Mesenchymal stem cell (in vitro differentiated cells and primary cell): Measurements from ENCODE around the gene GABRR2.
A peak's percentile ranks its signal among the peaks of the same experiment; 100 is the strongest.

Experiments used
- DNase-seq: peaks from one replicate; pipeline ENCODE4 v3.0.0-alpha.2; 2013
- H2AFZ ChIP-seq: one replicate; pipeline ENCODE4 v1.6.1; 2013; ENCODE audit warnings: low read depth, mild to moderate bottlenecking, control low read depth, inconsistent platforms, low read length, moderate library complexity
- H2AK5ac ChIP-seq: 2 replicates; pipeline ENCODE4 v1.6.1; 2013; ENCODE audit warnings: low read length, moderate library complexity, mild to moderate bottlenecking, inconsistent platforms; ENCODE audit not compliant: severe bottlenecking
- H2BK120ac ChIP-seq: one replicate; pipeline ENCODE4 v1.6.1; 2013; ENCODE audit warnings: low read depth, mild to moderate bottlenecking, inconsistent platforms, low read length, moderate library complexity
- H2BK12ac ChIP-seq, 2 experiments: one replicate each; pipeline ENCODE4 v1.6.1; 2013; ENCODE audit warnings: inconsistent platforms in 2 of 2, low read length in 2 of 2, mild to moderate bottlenecking in 2 of 2, moderate library complexity in 2 of 2, control low read depth in 1 of 2
- H2BK15ac ChIP-seq: one replicate; pipeline ENCODE4 v1.6.1; 2013; ENCODE audit warnings: mild to moderate bottlenecking, low read depth, inconsistent platforms; ENCODE audit not compliant: poor library complexity, severe bottlenecking
- H2BK5ac ChIP-seq: 2 replicates; pipeline ENCODE4 v1.6.1; 2013; ENCODE audit warnings: low read depth, mild to moderate bottlenecking, low read length, control low read depth, inconsistent platforms; ENCODE audit not compliant: poor library complexity, severe bottlenecking
- H3K14ac ChIP-seq, 2 experiments: one replicate each; pipeline ENCODE4 v1.6.1; 2013; ENCODE audit warnings: inconsistent platforms in 2 of 2, low read length in 2 of 2, control low read depth in 1 of 2, mild to moderate bottlenecking in 1 of 2, moderate library complexity in 1 of 2
- H3K18ac ChIP-seq, 2 experiments: one replicate each; pipeline ENCODE4 v1.6.1; 2013; ENCODE audit warnings: inconsistent platforms in 2 of 2, low read length in 2 of 2, control low read depth in 1 of 2, low read depth in 1 of 2, mild to moderate bottlenecking in 1 of 2
- H3K23ac ChIP-seq, 2 experiments: one replicate each; pipeline ENCODE4 v1.6.1; 2013; ENCODE audit warnings: inconsistent platforms in 2 of 2, low read length in 2 of 2, mild to moderate bottlenecking in 2 of 2, moderate library complexity in 2 of 2, control low read depth in 1 of 2
- H3K27ac ChIP-seq: 2 replicates; pipeline ENCODE4 v1.5.1; 2013; ENCODE audit warnings: mild to moderate bottlenecking, moderate library complexity, low read length, control low read depth, inconsistent platforms; ENCODE audit not compliant: poor library complexity, severe bottlenecking
- H3K27me3 ChIP-seq, 2 experiments: 2 replicates each; pipeline versions ENCODE4 v1.6.1 to v1.7.0; 2013; ENCODE audit warnings: low read length in 2 of 2, mild to moderate bottlenecking in 2 of 2, moderate library complexity in 2 of 2, control low read depth in 1 of 2, inconsistent platforms in 1 of 2; ENCODE audit not compliant: control insufficient read depth in 1 of 2, insufficient read depth in 1 of 2
- H3K36me3 ChIP-seq, 2 experiments: 2 replicates each; pipeline versions ENCODE4 v1.6.1 to v1.7.0; 2013; ENCODE audit warnings: low read length in 2 of 2, control low read depth in 1 of 2, inconsistent platforms in 1 of 2, low read depth in 1 of 2, mild to moderate bottlenecking in 1 of 2; ENCODE audit not compliant: insufficient read depth in 2 of 2, control insufficient read depth in 1 of 2
- H3K4ac ChIP-seq, 2 experiments: one replicate each; pipeline ENCODE4 v1.6.1; 2013; ENCODE audit warnings: inconsistent platforms in 2 of 2, low read length in 2 of 2, mild to moderate bottlenecking in 2 of 2, moderate library complexity in 2 of 2, control low read depth in 1 of 2, low read depth in 1 of 2
- H3K4me1 ChIP-seq: 2 replicates; pipeline ENCODE4 v1.6.1; 2013; ENCODE audit warnings: low read depth, low read length, control low read depth; ENCODE audit not compliant: control insufficient read depth, insufficient read depth
- H3K4me2 ChIP-seq: 2 replicates; pipeline ENCODE4 v1.6.1; 2013; ENCODE audit warnings: low read length, mild to moderate bottlenecking, inconsistent platforms; ENCODE audit not compliant: poor library complexity, severe bottlenecking
- H3K4me3 ChIP-seq, 2 experiments: 2 replicates each; pipeline versions ENCODE4 v1.5.1 to v1.7.0; 2013; ENCODE audit warnings: low read length in 2 of 2, mild to moderate bottlenecking in 2 of 2, control low read depth in 1 of 2, low read depth in 1 of 2; ENCODE audit not compliant: insufficient read depth in 1 of 2
- H3K79me1 ChIP-seq: replicated peaks from 2 replicates; pipeline ENCODE4 v1.6.1; 2013; ENCODE audit warnings: mild to moderate bottlenecking, control low read depth, low read length, inconsistent platforms; ENCODE audit not compliant: poor library complexity, severe bottlenecking
- H3K9ac ChIP-seq: 2 replicates; pipeline ENCODE4 v1.7.0; 2013; ENCODE audit warnings: mild to moderate bottlenecking, low read length, moderate library complexity
- H3K9me3 ChIP-seq: 2 replicates; pipeline ENCODE4 v1.7.0; 2013; ENCODE audit warnings: mild to moderate bottlenecking, low read length; ENCODE audit not compliant: control insufficient read depth
- H4K8ac ChIP-seq: one replicate; pipeline ENCODE4 v1.6.1; 2013; ENCODE audit warnings: inconsistent platforms, mild to moderate bottlenecking, low read length, moderate library complexity
- H4K91ac ChIP-seq: one replicate; pipeline ENCODE4 v1.6.1; 2013; ENCODE audit warnings: mild to moderate bottlenecking, low read length, inconsistent platforms
- WGBS: methylation state at CpG from one replicate; pipeline ENCODE4 v1.1.7; 2013; ENCODE audit warnings: mixed read lengths; 5-methylcytosine and 5-hydroxymethylcytosine counted together

GABRR2 gene

GRCh38 chr6:89359561-89359960 lies 44.5 kb upstream of the GABRR2 start:
- Histone ChIP-seq H2AK5ac (no peak overlapping the region), H3K4me1 (no peaks in the 10 kb centered on the region), H3K4me3 (no peak overlapping the region), H2BK5ac (no peak overlapping the region), H3K23ac (no peak overlapping the region), H2BK15ac (no peak overlapping the region), H3K79me1 (no peaks in the 10 kb centered on the region), H4K91ac (no peak overlapping the region), H3K9ac (no peak overlapping the region), H3K18ac (no peak overlapping the region), H2BK120ac (no peak overlapping the region), H3K27me3 (no peaks in the 10 kb centered on the region), H3K14ac (no peak overlapping the region), H3K9me3 (no peaks in the 10 kb centered on the region), H3K4ac (no peak overlapping the region), H2BK12ac (no peak overlapping the region), H3K36me3 (no peaks in the 10 kb centered on the region), H2AFZ (no peak overlapping the region), H3K4me2 (no peak overlapping the region), H3K27ac (no peak overlapping the region), H4K8ac (no peak overlapping the region)
- DNase-seq = no peak
- WGBS = 26% methylated on average over 1 of the region's 1 CpG

GRCh38 chr6:89357390-89357789 lies 42.3 kb upstream of the GABRR2 start:
- Histone ChIP-seq H3K9ac (no peak overlapping the region), H3K27ac (no peak overlapping the region), H3K23ac (no peak overlapping the region), H3K79me1 (no peaks in the 10 kb centered on the region), H3K9me3 (no peaks in the 10 kb centered on the region), H2BK15ac (no peak overlapping the region), H2AK5ac (no peak overlapping the region), H2BK120ac (no peak overlapping the region), H3K18ac (no peak overlapping the region), H2BK12ac (no peak overlapping the region), H3K36me3 (no peaks in the 10 kb centered on the region), H3K4me2 (no peak overlapping the region), H2BK5ac (peak overlapping the region; percentile 31), H3K4me3 (no peak overlapping the region), H3K4ac (no peak overlapping the region), H4K91ac (no peak overlapping the region), H3K14ac (no peak overlapping the region), H3K27me3 (no peaks in the 10 kb centered on the region), H3K4me1 (peaks cover 3% of the 10 kb centered on the region), H4K8ac (no peak overlapping the region), H2AFZ (no peak overlapping the region)
- WGBS = 84% methylated on average over 3 of the region's 3 CpGs
- no peak for DNase-seq

GRCh38 chr6:89356642-89357170 lies 41.6 kb upstream of the GABRR2 start:
- Histone ChIP-seq H4K91ac (no peak overlapping the region), H3K4me1 (peaks cover 3% of the 10 kb centered on the region), H3K23ac (no peak overlapping the region), H3K27ac (no peak overlapping the region), H3K79me1 (no peaks in the 10 kb centered on the region), H3K14ac (no peak overlapping the region), H3K4me3 (no peak overlapping the region), H3K9ac (no peak overlapping the region), H2BK5ac (no peak overlapping the region), H3K27me3 (no peaks in the 10 kb centered on the region), H2BK120ac (no peak overlapping the region), H3K9me3 (no peaks in the 10 kb centered on the region), H2BK12ac (no peak overlapping the region), H4K8ac (no peak overlapping the region), H3K36me3 (no peaks in the 10 kb centered on the region), H3K4ac (no peak overlapping the region), H2AK5ac (no peak overlapping the region), H2BK15ac (no peak overlapping the region), H2AFZ (no peak overlapping the region), H3K18ac (no peak overlapping the region), H3K4me2 (no peak overlapping the region)
- no CpG with 5 or more reads among the region's 1 CpG for WGBS
- DNase-seq = no peak

- Histone ChIP-seq H2BK15ac (no peak overlapping the region), H3K36me3 (no peaks in the 10 kb centered on the region), H3K4me3 (no peak overlapping the region), H4K8ac (no peak overlapping the region), H4K91ac (no peak overlapping the region), H3K79me1 (no peaks in the 10 kb centered on the region), H2BK12ac (no peak overlapping the region), H3K27me3 (no peaks in the 10 kb centered on the region), H3K27ac (no peak overlapping the region), H3K14ac (no peak overlapping the region), H3K4ac (no peak overlapping the region), H3K4me2 (no peak overlapping the region), H2AK5ac (no peak overlapping the region), H3K4me1 (peaks cover 6% of the 10 kb centered on the region), H3K18ac (no peak overlapping the region), H2BK5ac (no peak overlapping the region), H3K9me3 (no peaks in the 10 kb centered on the region), H2AFZ (no peak overlapping the region), H3K23ac (no peak overlapping the region), H2BK120ac (no peak overlapping the region), H3K9ac (no peak overlapping the region)
- 94% methylated on average over 1 of the region's 2 CpGs for WGBS
- no peak for DNase-seq
Measured at GRCh38 chr6:89355511-89356194, 40.6 kb upstream of the GABRR2 start.
